ENCODE results near the gene FXYD2. TPM values are rescaled to one million over a fixed set of nuclear protein-coding genes. Genes with fewer than 3 reads are reported as not detected.

FXYD2 gene
- total RNA-seq, 1 donor from 2014 or later, result not detected

GRCh38 chr11:117837070-117837776, 12.7 kb upstream of the FXYD2 start:
- Mint-ChIP-seq H3K36me3 (ENCODE audit: low read depth, unreplicated experiment) (peaks cover 4% of the 10 kb centered on the region), H3K27ac (ENCODE audit: unreplicated experiment) (no peak overlapping the region), H3K4me3 (ENCODE audit: unreplicated experiment) (no peak overlapping the region), H3K4me1 (ENCODE audit: low read depth, unreplicated experiment) (peaks cover 7% of the 10 kb centered on the region), H3K9me3 (ENCODE audit: unreplicated experiment) (peaks cover 6% of the 10 kb centered on the region), H3K27me3 (ENCODE audit: low read depth, unreplicated experiment) (peaks cover 53% of the 10 kb centered on the region)
- Histone ChIP-seq H3K4me3 (ENCODE audit: insufficient read depth, low read depth, low read length) (no peak overlapping the region), H3K27ac (ENCODE audit: low read depth, low read length) (no peak overlapping the region), H3K27me3 (ENCODE audit: insufficient read depth, low read length) (peaks cover 7% of the 10 kb centered on the region), H3K9ac (ENCODE audit: low read length) (no peak overlapping the region), H3K79me2 (ENCODE audit: insufficient read depth, low read length) (no peaks in the 10 kb centered on the region), H3K9me3 (ENCODE audit: insufficient read depth, low read depth, low read length) (no peaks in the 10 kb centered on the region), H3K4me2 (ENCODE audit: low read length) (no peak overlapping the region), H4K20me1 (ENCODE audit: insufficient read depth, low read length) (no peaks in the 10 kb centered on the region), H2AFZ (ENCODE audit: low read depth, low read length) (no peak overlapping the region), H3K4me1 (ENCODE audit: insufficient read depth, low read length) (no peaks in the 10 kb centered on the region), H3K36me3 (ENCODE audit: insufficient read depth, low read length) (no peaks in the 10 kb centered on the region)
- no peak for DNase-seq (ENCODE audit: low read depth)
- no peak for TF ChIP-seq EZH2 (IDR thresholded peaks at IDR 0.05; ENCODE audit: insufficient read depth, low read length)
- TF ChIP-seq, protein P1, sequence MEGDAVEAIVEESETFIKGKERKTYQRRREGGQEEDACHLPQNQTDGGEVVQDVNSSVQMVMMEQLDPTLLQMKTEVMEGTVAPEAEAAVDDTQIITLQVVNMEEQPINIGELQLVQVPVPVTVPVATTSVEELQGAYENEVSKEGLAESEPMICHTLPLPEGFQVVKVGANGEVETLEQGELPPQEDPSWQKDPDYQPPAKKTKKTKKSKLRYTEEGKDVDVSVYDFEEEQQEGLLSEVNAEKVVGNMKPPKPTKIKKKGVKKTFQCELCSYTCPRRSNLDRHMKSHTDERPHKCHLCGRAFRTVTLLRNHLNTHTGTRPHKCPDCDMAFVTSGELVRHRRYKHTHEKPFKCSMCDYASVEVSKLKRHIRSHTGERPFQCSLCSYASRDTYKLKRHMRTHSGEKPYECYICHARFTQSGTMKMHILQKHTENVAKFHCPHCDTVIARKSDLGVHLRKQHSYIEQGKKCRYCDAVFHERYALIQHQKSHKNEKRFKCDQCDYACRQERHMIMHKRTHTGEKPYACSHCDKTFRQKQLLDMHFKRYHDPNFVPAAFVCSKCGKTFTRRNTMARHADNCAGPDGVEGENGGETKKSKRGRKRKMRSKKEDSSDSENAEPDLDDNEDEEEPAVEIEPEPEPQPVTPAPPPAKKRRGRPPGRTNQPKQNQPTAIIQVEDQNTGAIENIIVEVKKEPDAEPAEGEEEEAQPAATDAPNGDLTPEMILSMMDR (IDR thresholded peaks at IDR 0.05; ENCODE audit: insufficient read depth, low read depth, low read length), result no peak
- FAIRE-seq, result no peak

GRCh38 chr11:117836077-117836960, 11.8 kb upstream of the FXYD2 start:
- H3K27ac ChIP-seq (ENCODE audit: low read depth, low read length), result no peak overlapping the region
- DNase-seq (ENCODE audit: low read depth) (no peak), FAIRE-seq (no peak)
- H3K4me2 ChIP-seq (ENCODE audit: low read length), result no peak overlapping the region
- no peak overlapping the region for H3K4me3 Mint-ChIP-seq (ENCODE audit: unreplicated experiment)
- peaks cover 7% of the 10 kb centered on the region for H3K4me1 Mint-ChIP-seq (ENCODE audit: low read depth, unreplicated experiment)
- no peaks in the 10 kb centered on the region for H3K9me3 ChIP-seq (ENCODE audit: insufficient read depth, low read depth, low read length)
- no peaks in the 10 kb centered on the region for H3K79me2 ChIP-seq (ENCODE audit: insufficient read depth, low read length)
- H3K36me3 ChIP-seq (ENCODE audit: insufficient read depth, low read length), result no peaks in the 10 kb centered on the region
- no peak overlapping the region for H3K9ac ChIP-seq (ENCODE audit: low read length)
- no peaks in the 10 kb centered on the region for H3K4me1 ChIP-seq (ENCODE audit: insufficient read depth, low read length)
- peaks cover 54% of the 10 kb centered on the region for H3K27me3 Mint-ChIP-seq (ENCODE audit: low read depth, unreplicated experiment)
- H3K4me3 ChIP-seq (ENCODE audit: insufficient read depth, low read depth, low read length), result no peak overlapping the region
- H3K27me3 ChIP-seq (ENCODE audit: insufficient read depth, low read length), result peaks cover 7% of the 10 kb centered on the region
- H3K36me3 Mint-ChIP-seq (ENCODE audit: low read depth, unreplicated experiment), result peaks cover 4% of the 10 kb centered on the region
- no peak overlapping the region for H3K27ac Mint-ChIP-seq (ENCODE audit: unreplicated experiment)
- H3K9me3 Mint-ChIP-seq (ENCODE audit: unreplicated experiment), result peaks cover 6% of the 10 kb centered on the region
- TF ChIP-seq, protein P1 (IDR thresholded peaks at IDR 0.05; ENCODE audit: insufficient read depth, low read depth, low read length), result no peak
- no peak for TF ChIP-seq EZH2 (IDR thresholded peaks at IDR 0.05; ENCODE audit: insufficient read depth, low read length)
- no peak overlapping the region for H2AFZ ChIP-seq (ENCODE audit: low read depth, low read length)
- H4K20me1 ChIP-seq (ENCODE audit: insufficient read depth, low read length), result no peaks in the 10 kb centered on the region
